Ishikawa (cell line): Measurements from ENCODE around the gene RPS10.

Source experiments
- CEBPB ChIP-seq: IDR thresholded peaks from 2 replicates; pipeline ENCODE4 v1.6.1; 2012
- CREB1 ChIP-seq: IDR thresholded peaks from 2 replicates; pipeline ENCODE4 v1.6.1; 2012; ENCODE audit warnings: low read depth
- EGR1 ChIP-seq: IDR thresholded peaks from 2 replicates; pipeline ENCODE4 v1.6.1; 2012
- EP300 ChIP-seq: IDR thresholded peaks from 2 replicates; pipeline ENCODE4 v1.6.1; 2012; ENCODE audit warnings: borderline replicate concordance
- FOXM1 ChIP-seq: IDR thresholded peaks from 2 replicates; pipeline ENCODE4 v1.6.1; 2012; ENCODE audit warnings: low read depth, borderline replicate concordance
- MAX ChIP-seq: IDR thresholded peaks from 2 replicates; pipeline ENCODE4 v1.6.1; 2012
- NFIC ChIP-seq: IDR thresholded peaks from 2 replicates; pipeline ENCODE4 v1.6.1; 2012
- RAD21 ChIP-seq: IDR thresholded peaks from 2 replicates; pipeline ENCODE4 v1.6.1; 2012; ENCODE audit warnings: low read depth
- TCF12 ChIP-seq: IDR thresholded peaks from 2 replicates; pipeline ENCODE4 v1.6.1; 2012; ENCODE audit warnings: low read depth
- USF1 ChIP-seq: IDR thresholded peaks from 2 replicates; pipeline ENCODE4 v1.6.1; 2012
- YY1 ChIP-seq: IDR thresholded peaks from 2 replicates; pipeline ENCODE4 v1.6.1; 2012; ENCODE audit warnings: low read depth
- TF ChIP-seq, protein P1 (sequence below): IDR thresholded peaks from 2 replicates; pipeline ENCODE4 v1.6.1; 2012; ENCODE audit warnings: low read depth, mild to moderate bottlenecking

GRCh38 chr6:34416877-34417371 is 8.9 kb downstream of the RPS10 start:
- no peak for TF ChIP-seq EP300
- no peak for TF ChIP-seq TCF12
- TF ChIP-seq MAX: no peak
- TF ChIP-seq CEBPB: no peak
- no peak for TF ChIP-seq USF1
- no peak for TF ChIP-seq NFIC
- no peak for TF ChIP-seq RAD21
- TF ChIP-seq CREB1: no peak
- no peak for TF ChIP-seq FOXM1
- TF ChIP-seq, protein P1, sequence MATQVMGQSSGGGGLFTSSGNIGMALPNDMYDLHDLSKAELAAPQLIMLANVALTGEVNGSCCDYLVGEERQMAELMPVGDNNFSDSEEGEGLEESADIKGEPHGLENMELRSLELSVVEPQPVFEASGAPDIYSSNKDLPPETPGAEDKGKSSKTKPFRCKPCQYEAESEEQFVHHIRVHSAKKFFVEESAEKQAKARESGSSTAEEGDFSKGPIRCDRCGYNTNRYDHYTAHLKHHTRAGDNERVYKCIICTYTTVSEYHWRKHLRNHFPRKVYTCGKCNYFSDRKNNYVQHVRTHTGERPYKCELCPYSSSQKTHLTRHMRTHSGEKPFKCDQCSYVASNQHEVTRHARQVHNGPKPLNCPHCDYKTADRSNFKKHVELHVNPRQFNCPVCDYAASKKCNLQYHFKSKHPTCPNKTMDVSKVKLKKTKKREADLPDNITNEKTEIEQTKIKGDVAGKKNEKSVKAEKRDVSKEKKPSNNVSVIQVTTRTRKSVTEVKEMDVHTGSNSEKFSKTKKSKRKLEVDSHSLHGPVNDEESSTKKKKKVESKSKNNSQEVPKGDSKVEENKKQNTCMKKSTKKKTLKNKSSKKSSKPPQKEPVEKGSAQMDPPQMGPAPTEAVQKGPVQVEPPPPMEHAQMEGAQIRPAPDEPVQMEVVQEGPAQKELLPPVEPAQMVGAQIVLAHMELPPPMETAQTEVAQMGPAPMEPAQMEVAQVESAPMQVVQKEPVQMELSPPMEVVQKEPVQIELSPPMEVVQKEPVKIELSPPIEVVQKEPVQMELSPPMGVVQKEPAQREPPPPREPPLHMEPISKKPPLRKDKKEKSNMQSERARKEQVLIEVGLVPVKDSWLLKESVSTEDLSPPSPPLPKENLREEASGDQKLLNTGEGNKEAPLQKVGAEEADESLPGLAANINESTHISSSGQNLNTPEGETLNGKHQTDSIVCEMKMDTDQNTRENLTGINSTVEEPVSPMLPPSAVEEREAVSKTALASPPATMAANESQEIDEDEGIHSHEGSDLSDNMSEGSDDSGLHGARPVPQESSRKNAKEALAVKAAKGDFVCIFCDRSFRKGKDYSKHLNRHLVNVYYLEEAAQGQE: no peak
- no peak for TF ChIP-seq EGR1
- TF ChIP-seq YY1: no peak
